Ureter (tissue), 1 donor: ENCODE results near the gene GPR4. TPM values are rescaled to one million over a fixed set of nuclear protein-coding genes. Genes with fewer than 3 reads are reported as not detected.
"Not testable (repeated sequence)": the region's sequence is repeated elsewhere in the genome, so short reads cannot be mapped to it uniquely, and the experiment has no call there.

Experiments
- DNase-seq: peaks from one replicate; pipeline ENCODE4 v3.0.0-alpha.2; 2020; ENCODE audit warnings: low spot score
- total RNA-seq: library from RNA; stranded (reverse); gene quantifications from one replicate; pipeline ENCODE4 v1.2.4, GENCODE V29; 2023
- donor health status: DM: yes; HTN: yes; CAD: no.

GPR4 gene
- total RNA-seq, 1 donor from 2014 or later, result 5.1 TPM

DNA sequence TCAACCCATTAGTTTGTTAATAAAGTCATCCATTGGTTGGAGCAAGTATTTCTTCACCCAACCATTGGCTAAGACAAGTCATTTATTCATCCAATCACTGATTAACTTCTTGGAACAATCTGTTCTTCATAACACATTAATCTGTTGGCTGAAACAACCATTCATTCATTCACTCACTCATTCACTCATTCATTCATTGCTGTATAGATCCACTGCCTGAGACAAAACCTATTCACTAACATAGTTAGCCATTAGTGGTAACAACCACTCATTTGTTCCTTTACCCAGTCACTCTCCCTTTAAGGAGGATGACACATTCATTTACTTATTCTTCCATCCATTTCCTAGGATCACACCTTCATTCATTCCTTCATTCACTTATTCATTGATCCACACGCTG, 22.0 kb upstream of the GPR4 start:
- DNase-seq, result no peak

DNA sequence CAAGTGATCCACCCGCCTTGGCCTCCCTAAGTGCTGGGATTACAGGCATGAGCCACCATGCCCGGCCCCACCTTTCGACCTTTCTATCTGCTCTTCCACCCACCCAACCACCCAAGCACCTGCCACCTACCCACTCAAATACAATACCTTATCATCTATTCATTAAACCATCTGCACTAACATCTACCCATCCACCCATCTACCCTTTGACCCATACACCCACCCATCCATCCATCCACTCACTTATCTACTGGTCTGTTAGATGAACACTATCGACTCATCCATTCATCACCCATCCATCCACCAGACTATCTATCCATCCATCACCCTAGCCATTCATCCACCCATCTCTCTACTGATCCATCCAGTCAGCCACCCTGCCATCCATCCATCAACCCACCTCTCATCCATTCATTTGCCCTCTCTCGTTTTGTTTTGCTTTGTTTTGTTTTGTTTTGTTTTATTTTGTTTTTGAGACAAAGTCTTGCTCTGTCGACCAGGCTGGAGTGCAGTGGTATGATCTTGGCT, 20.0 kb upstream of the GPR4 start:
- no peak for DNase-seq

DNA sequence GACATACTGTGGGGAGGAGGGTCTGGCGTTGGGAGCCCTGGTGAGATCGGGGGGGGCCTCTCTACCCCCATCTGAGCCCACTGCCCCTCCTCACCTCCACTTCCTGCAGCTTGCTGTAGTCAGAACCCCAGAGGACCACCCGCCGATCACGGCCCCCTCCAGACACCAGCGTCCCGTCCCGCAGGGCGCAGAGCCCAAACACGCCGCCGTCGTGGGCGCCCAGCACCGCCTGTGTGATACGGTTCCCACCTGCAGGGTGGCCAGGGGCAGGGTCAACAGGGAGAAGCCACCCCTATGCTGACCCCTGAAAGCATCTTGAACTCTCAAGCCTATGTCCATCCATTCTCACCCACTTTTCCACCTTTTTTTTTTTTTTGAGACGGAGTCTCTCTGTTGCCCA, 19.4 kb upstream of the GPR4 start:
- DNase-seq, result no peak

DNA sequence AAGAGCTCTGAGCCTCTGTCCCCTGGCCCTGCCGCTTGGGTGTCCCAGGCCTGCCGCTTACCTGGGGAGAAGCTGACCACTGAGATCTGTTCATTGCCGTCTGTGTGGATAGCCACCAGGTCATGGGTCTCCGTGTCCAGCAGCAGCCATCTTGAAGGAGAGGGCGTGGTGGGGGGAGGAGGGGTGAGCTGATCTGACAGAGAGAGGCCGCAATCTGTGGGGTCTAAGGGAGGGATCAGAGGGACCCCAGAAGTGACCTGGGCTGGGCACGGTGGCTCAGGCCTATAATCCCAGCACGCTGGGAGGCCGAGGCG, 14.6 kb upstream of the GPR4 start:
- DNase-seq, result no peak

DNA sequence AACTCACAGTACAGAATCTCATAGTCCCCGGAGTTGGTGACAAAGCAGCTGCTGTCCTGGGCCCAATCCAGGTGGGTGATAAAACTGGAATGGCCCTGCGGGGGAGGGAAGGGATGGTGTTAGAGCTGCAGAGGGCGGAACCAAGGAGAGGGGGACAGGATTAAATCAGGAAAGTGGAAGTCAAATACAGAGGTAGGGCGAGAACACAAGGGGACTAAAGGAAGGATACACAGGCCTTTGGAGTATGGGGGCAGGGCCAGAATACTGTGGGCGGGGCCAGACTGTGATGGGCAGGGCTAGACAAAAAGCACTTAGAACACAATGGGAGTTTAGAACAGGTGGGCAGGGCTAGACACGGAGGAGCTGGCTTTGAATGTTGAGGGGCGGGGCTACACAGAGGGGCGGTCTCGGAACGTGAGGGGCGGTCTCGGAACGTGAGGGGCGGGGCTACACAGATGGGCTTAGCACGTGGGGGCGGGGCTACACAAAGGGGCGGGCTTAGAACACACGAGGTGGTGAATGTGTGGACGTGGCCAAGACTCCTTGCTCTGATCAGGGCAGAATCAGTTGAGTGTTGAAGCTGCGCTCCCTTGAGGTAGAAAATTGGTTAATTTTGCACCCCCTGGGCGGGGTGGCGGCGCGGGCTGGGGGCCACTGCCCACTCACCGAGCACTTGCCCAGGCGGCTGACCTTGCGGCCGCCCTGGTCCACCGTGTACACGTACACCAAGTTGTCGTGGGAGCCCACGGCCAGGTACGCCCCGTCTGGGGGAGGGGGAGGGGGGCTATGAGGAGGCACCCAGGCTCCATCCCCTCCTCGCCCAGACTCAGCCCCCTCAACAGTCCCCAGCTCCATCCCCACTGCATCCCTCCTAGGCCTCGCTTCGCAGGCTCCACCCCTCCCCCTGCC, 14.0 kb upstream of the GPR4 start:
- DNase-seq, result peak; percentile 71

DNA sequence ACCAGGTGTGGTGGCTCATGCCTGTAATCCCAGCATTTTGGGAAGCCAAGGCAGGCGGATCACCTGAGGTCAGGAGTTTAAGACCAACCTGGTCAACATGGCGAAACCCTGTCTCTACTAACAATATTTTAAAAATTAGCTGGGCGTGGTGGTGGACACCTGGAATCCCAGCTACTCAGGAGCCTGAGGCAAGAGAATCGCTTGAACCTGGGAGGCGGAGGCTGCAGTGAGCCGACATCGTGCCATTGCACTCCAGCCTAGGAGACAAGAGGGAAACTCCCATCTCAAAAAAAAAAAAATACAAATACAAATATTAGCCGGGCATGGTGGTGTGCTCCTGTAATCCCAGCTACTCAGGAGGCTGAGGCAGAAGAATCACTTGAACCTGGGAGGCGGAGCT, 13.0 kb upstream of the GPR4 start:
- not testable (repeated sequence) for DNase-seq

DNA sequence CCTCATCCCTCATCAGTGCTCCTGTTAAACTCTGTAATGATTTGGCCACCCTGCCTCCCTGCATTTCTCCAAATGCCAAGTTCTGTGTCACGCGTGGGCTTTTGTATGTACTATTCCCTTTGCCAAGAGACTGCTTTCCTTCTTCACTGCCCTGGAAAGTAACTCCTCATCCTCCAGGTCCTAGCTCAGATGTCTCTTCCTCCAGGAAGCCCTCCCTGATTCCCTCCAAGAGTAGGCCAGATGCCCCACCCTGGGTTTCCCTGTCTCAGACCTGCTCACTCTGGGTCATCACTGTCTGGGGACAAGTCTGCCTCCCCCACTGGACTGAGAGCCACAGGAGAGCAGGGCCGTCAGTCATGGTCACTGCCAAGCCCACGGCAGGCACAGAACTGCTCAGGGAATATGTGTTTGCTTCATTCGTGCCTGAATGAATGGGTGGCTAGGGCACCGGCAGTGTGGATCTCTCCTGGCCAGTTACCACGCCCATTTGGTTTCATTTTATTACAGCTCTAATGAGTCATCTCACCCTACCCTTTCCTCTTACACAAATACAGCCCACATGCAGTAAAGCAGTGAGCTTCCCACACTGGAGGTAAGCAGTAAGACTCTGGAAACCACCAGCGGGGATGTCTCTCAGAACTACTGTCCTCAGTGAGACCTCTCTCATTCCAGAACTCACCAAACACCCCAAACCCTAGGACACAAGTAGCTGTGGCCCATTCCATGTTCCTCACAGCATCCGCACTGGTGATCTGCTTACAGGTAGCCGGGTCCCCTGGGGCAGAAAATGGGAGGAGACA, 12.1 kb upstream of the GPR4 start:
- DNase-seq, result no peak

DNA sequence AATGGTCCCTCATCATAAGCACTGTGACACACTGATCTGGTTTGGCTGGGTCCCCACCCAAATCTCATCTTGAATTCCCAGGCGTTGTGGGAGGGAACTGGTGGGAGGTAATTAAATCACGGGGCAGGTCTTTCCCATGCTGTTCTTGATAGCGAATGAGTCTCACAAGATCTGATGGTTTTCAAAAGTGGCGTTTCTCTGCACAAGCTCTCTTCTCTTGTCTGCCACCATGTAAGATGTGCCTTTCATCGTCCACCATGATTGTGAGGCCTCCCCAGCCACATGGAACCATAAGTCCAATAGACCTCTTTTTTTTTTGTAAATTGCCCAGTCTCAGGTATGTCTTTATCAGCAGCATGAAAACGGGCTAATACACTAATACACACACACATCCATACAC, 6.9 kb upstream of the GPR4 start:
- DNase-seq, result no peak

DNA sequence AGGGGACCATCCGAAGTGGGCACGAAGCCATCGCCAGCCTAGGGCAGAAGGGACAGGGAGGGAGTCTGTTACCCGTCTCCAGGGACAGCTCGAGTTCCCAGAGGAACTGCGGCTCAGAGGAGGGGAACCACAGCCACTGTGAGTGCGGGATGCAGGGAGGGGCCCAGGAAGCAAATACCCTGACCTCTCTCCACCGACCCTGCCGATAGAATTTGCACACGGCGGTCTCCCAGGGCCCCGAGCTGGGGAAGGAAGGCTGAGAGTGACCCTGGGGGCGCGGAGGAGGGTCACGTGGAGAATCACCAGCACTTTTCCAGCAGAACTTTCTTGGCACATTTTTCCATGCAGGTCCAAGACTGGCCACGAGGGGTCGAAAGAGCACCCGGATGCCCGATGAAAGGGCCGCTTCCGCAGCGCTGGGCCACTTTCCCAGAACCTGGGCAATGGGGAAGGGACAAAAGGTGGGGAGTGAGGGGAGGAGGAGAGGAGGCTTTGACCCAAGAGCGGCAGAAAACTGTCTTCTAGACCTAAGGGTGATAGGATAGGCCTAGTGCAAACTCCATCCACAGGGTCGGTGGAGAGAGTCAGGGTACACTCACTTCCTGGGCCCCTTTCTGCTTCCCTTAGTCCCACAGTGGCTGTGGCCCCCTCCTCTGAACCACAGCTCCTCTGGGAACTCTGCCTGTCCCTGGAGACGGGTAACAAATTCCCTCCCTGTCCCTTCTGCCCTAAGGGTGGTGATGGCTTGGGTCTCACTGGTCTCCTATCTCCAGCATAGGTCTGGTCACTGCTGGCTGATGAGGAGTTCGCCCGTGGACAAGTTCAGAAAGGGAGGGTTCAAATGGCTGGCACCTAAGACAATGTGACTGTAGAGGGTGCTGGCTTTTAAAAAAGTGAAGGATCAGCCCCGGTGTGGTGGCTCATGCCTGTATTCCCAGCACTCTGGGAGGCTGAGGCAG, 5.3 kb upstream of the GPR4 start:
- peak; percentile 79 for DNase-seq

DNA sequence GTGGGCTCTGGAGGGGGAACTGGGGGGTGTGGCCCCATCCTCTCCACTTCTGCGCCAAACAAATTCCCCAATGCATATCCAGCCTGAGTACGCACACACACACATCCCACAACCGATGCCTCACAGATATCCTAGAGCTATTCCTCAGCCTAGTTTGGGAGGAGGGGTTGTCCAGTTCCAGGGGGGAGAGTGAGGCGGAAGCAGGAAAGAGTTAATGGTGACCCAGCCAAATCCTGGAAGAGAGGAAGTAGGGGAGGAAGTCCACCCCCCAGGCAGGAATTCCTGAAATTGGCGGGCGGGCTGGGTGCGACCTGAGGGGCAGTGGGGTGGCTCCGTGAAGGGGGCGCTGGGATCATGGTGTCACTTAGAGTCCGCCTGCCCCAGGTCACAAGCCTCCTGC, 897 bp downstream of the GPR4 start:
- no peak for DNase-seq

DNA sequence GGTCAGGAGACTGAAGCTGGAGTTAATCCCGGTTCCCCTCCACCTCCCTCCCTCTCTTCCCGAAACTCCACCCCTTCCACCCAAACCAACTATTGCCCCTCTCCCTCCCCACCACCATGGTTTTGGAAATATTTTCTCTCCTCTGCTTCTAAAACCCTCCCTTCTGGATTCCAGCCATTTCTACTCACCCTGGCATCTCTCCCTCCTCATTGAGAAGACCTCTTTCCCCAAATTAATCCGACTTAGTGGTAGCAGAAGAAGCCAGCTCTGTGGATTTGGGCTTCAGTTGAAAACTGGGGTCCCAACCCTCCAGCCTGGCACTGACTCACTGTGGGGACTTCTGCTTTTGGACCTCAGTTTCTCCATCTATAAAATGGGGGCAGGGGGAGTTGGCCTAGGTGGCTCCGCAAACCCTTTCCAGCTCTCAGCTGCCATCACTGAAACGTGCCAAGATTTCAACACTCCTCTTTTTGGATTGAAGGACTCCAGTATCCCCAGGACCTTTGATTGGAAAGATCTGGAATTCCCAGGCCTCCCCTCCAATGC, 1.6 kb downstream of the GPR4 start:
- DNase-seq, result no peak

DNA sequence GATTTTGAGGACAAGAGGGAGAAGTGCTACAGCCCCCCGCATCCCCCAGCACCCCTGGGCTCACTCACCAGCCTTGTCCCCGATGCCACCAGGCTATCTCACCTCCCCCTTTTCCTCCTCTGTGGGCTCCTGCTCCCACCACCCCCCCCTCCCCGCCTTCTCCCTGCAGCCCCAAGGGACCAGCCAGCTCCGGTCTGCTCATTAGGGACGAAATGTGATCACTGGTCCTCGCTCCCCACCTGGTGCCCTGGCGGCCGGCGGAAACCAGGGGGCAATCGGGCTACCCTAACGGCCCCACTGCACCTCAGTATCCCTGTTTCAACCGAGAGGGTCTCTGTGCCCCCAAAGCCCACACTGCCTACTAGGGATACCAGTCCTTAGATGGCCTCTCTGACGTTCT, 2.7 kb downstream of the GPR4 start:
- no peak for DNase-seq

DNA sequence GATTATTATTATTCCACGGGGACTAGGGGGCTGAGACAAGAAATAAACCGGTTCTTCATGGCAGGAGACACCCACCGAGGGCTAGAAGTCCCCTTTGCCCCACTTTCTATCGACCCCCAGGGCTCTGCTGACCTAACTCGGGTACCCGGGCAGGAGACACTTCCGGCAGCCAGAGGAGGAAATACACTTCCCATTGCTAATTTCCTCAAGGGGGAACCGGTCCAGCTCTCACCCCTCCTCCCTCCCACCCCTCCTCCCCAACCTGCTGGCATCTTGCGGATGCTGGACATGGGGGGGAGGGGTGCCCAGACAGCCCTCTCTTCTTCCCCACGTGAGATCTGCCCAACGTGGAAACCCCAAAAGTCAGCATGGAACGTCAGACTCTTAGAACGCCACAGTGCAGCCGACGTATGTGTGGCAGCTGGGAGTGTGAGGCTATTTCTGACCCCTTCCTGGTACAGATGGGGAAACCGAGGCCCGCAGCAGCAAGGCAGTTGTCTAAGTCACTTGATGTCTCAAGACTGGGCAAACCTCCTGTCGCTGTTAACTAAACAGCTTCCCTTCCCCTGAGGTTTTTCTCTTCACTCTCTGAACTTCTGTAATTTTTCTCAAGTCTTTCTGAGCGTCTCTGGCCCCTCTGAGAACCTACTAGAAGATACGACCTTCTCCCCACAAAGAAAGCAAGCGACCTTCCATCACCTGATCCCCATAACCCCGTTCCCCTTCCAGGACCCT, 3.6 kb downstream of the GPR4 start:
- no peak for DNase-seq

DNA sequence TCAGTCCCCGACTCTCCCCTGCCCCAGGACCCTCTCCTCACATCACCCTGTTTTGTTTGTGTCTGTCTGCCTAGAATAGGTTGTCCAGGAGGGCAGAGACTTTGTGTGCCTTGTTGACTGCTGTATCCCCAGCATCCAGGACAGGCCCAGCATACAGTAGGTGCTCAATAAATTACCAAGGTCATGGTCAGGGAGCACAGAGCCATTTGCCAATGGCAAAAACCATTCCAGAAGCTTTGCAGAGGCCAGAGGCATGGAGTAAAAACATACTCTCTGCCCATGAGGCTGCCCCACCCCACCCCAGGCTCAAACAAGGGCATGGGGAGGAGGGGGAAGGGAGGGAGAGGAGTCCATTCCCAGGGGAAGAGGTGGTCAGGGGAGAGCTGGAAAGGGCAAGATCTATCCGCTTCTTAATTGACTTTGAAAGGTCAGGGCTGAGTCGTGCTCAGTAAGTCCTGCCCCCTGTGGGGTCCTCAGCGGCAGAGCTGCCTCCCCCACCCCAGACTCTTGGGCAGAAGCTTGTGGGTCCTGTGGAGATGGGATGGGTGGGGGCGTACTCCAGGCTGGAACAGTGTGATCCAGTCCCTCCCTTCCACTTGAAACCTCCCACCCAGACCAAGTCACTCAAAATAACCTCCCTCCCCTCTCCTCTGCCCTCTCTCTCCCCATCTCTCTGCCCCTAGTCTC, 4.4 kb downstream of the GPR4 start:
- DNase-seq, result no peak

DNA sequence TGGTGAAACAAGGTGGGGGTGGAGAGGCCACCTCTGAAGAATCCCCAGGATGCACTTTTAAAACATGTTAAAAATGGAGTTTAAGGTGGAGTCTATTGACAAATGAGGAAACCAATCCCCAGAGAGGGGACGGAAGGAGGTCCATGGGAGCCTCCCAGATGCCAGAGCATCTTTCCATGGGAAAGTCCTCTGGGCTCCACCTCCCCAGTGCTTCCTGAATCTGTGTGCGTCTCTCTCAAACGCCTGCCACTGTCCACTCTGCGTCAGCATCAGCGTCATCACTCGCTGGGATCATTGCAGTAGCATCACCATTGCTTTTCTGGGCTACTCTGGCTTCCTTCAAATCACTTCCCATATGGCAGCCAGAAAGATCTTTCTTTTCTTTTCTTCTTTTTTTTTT, 6.2 kb downstream of the GPR4 start:
- DNase-seq, result no peak

DNA sequence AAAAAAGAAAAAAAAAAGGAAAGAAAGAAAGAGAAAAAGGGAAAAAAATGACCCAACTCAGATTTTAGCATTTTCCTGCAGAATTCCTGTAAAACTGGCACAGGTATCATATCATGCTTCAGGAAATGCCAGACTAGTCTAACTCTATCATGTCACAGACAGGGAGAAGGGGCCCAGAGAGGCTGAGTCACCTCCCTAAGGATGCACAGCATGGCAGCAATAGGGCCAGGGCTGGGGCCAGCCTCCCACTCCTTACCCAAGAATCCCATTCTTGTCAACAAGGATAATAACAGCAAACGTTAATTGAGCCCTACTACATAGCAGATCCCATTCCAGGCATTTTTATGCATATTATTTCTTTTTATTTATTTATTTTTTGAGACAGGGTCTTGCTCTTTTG, 8.5 kb downstream of the GPR4 start:
- no peak for DNase-seq

DNA sequence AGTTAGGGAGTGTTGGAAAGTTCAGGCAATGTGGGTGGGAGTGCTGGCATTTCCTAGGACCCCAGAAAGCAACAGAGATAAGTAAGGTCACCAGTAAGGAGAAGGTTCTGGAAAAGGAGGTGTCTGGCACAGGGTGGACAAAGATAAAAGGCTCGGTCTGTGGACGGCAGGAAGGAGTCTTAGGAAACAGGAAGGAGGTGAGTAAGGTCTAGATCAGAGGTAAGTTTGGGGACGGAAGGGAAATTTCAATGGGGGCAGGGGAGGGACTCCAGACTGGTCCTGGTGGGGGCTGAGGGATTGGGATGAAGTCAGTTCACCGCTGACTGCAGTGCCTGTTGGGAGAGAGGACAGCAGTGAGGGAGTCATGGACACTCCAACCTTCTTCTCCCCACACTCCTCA, 9.6 kb downstream of the GPR4 start:
- no peak for DNase-seq

DNA sequence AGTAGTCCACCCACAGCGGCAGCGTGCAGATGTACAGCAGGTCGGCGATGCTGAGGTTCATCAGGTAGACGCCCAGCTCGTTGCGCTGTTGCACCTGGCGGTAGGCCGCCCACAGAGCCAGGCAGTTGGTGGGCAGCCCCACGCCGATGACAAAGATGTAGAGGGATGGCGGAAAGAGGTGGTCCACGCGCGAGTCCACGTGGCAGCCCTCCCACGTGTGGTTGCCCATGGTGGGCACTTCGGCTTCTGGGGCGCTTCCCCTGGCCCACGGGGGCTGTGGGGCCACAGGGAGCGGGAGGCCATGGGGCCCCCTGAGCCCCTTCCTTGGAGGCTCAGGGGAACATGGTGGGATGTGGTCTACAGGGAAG, 10.4 kb downstream of the GPR4 start:
- DNase-seq, result no peak

DNA sequence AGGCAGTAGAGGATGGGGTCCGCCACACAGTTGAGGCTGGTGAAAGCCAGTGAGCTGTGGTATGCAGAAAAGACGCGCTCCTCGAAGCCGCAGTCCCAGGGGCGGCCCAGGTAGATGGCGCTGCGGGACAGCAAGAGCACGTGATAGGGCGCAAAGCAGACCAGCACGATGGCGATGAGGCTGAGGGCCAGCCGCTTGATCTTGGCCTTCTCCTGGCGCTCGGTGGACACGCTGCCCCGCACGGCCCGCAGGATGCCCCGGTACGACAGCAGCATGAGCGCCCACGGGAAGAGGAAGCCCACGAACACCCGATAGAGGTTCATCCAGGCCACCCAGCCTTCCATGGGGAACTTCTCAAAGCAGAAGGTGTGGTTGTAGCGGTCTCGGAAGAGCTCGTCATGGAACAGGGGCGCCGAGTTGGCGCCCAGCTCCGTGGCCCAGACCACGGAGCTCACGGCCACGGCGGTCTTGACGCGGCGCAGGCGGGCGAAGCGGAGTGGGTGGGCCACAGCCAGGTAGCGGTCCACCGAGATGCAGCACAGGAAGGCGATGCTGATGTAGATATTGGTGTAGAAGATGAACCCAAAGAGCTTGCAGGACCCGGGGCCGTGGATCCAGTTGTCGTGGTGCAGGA, 10.9 kb downstream of the GPR4 start:
- DNase-seq, result no peak
